Thyroid gland (tissue), 4 donors: ENCODE measurements around the gene POLR3GL. TPM values are rescaled to one million over a fixed set of nuclear protein-coding genes. Genes with fewer than 3 reads are reported as not detected.
A peak's percentile ranks its signal among the peaks of the same experiment; 100 is the strongest.

Source experiments
- DNase-seq, 2 donors: peaks; one replicate each; pipeline ENCODE4 v3.0.0-alpha.2; 2019
- H3K27ac ChIP-seq, 3 donors: fragments of 200-600 bp; sonication (generic); 1 replicate in 2 of 3; 2 replicates in 1 of 3; pipeline ENCODE4 v1.5.1; 2016 to 2019; ENCODE audit warnings: mild to moderate bottlenecking in 1 of 3, moderate library complexity in 1 of 3
- H3K27me3 ChIP-seq: fragments of 200-600 bp; sonication (generic); one replicate; pipeline ENCODE4 v1.5.1; 2019
- H3K36me3 ChIP-seq, 2 donors: fragments of 200-600 bp; sonication (generic); one replicate each; pipeline ENCODE4 v1.5.1; 2016 to 2019
- H3K4me1 ChIP-seq, 2 donors: fragments of 200-600 bp; sonication (generic); one replicate each; pipeline ENCODE4 v1.5.1; 2017 to 2019
- H3K4me3 ChIP-seq, 3 donors: fragments of 200-600 bp; sonication (generic); replicated peaks in 1 of 3; 1 replicate in 2 of 3; 2 replicates in 1 of 3; pipeline ENCODE4 v1.5.1; 2016; ENCODE audit warnings: mild to moderate bottlenecking in 1 of 3
- H3K9me3 ChIP-seq: fragments of 200-600 bp; sonication (generic); one replicate; pipeline ENCODE4 v1.5.1; 2017
- CTCF ChIP-seq, 6 experiments: fragments of 200-600 bp in 3 of 6; fragments of 450-650 bp in 3 of 6; sonication (generic) in 3 of 6; IDR thresholded peaks; one replicate each; pipeline ENCODE4 v1.5.1; 2016 to 2019; ENCODE audit warnings: antibody characterized with exemption in 6 of 6, mild to moderate bottlenecking in 2 of 6, inconsistent platforms in 1 of 6, moderate library complexity in 1 of 6
- POLR2A ChIP-seq, 2 donors: fragments of 450-650 bp; IDR thresholded peaks; one replicate each; pipeline ENCODE4 v1.6.1; 2017; ENCODE audit warnings: antibody characterized with exemption in 2 of 2, mild to moderate bottlenecking in 2 of 2, moderate library complexity in 1 of 2
- WGBS, 2 donors: methylation state at CpG; one replicate each; pipeline ENCODE4 v1.1.5; 2017; 5-methylcytosine and 5-hydroxymethylcytosine counted together
- intact Hi-C: fragments of 100-400 bp; cut with DNase I; formaldehyde crosslinking; loops from one replicate; pipeline ENCODE4 v1.15.1; 2023
- total RNA-seq, 4 donors: library from RNA; depleted of rRNA; stranded (reverse); fragments of >200 nt; gene quantifications; one replicate each; pipeline ENCODE4 v1.2.3, GENCODE V29; 2016

The POLR3GL gene, protein sequence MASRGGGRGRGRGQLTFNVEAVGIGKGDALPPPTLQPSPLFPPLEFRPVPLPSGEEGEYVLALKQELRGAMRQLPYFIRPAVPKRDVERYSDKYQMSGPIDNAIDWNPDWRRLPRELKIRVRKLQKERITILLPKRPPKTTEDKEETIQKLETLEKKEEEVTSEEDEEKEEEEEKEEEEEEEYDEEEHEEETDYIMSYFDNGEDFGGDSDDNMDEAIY
- total RNA-seq = 10 to 100 TPM; 12.5 to 36.4 (median 22.7) TPM

- DNase-seq = peak; percentile 99 to 100
- H3K36me3 ChIP-seq = no peaks in the 10 kb centered on the region
- H3K27ac ChIP-seq = peak within 1 kb of the TSS; percentile 75 to 98 (median 87)
- H3K9me3 ChIP-seq = no peaks in the 10 kb centered on the region
- peak within 1 kb of the TSS; percentile 15 to 57 (median 48) for H3K4me3 ChIP-seq
- peaks cover 18 to 32% of the 10 kb centered on the region in 2 donors for H3K4me1 ChIP-seq
- intact Hi-C loops = loop anchor here (10.0 kb wide), 1 partner anchor 50 kb away; no protein-coding TSS in a partner anchor
- no peaks in the 10 kb centered on the region for H3K27me3 ChIP-seq
- no peak for TF ChIP-seq CTCF (IDR thresholded peaks at IDR 0.05)
- peak in 1 of 2 donors; percentile 98 for TF ChIP-seq POLR2A (IDR thresholded peaks at IDR 0.05)
- WGBS, 2 donors = 2% methylated on average over 31 to 37 of the region's 37 CpGs
Measured at GRCh38 chr1:145964328-145965118, at the start of gene POLR3GL, which contains the start of gene ANKRD34A. Gene POLR3GL (plus strand): TSS chr1:145964690. CDS start chr1:145974866, 10,176 bp downstream. Gene ANKRD34A (minus strand): TSS chr1:145964575. CDS start chr1:145961759, 2,816 bp downstream.

DNA sequence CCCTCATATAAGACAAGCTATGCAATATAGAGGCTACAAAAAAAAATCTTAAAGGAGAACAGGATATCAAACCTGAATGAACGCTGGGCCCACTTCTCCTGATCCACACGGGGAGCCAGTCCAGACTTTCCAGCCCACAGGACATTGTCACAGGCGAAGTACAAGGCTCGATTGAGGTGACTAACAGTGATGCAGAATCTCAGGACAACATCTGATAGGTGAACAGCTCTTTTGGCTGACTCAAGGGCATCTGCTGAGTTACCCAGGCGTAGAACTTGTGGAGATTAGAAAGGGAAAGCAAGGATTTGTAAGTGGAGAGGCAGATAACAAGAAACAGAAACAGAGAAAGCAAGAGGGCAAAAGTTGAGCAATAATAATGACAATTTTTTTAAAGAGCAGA is 47.7 kb upstream of the POLR3GL start:
- 80 to 83% methylated on average over 5 of the region's 5 CpGs for WGBS, 2 donors

GRCh38 chr1:145917595-145917994 is 46.9 kb upstream of the POLR3GL start:
- H3K27me3 ChIP-seq = no peaks in the 10 kb centered on the region
- no peak for TF ChIP-seq CTCF (IDR thresholded peaks at IDR 0.05)
- no peak for TF ChIP-seq POLR2A (IDR thresholded peaks at IDR 0.05)
- peaks cover 0 to 11% of the 10 kb centered on the region in 2 donors for H3K36me3 ChIP-seq
- peak overlapping the region in 2 of 3 donors; percentile 94 to 96 for H3K27ac ChIP-seq
- peak overlapping the region in 2 of 3 donors; percentile 80 to 88 for H3K4me3 ChIP-seq
- DNase-seq = no peak
- H3K9me3 ChIP-seq = no peaks in the 10 kb centered on the region
- intact Hi-C loops = loop anchor here (5.0 kb wide), 1 partner anchor 40 kb away; the partner anchor contains the start of gene LIX1L
- WGBS, 2 donors = 73 to 83% methylated on average over 5 of the region's 5 CpGs
- H3K4me1 ChIP-seq = peaks cover 17 to 19% of the 10 kb centered on the region in 2 donors

More for the DNA sequence above, 47.7 kb upstream of the POLR3GL start:
- DNase-seq = no peak
- TF ChIP-seq POLR2A (IDR thresholded peaks at IDR 0.05) = no peak
- no peak for TF ChIP-seq CTCF (IDR thresholded peaks at IDR 0.05)
- H3K27ac ChIP-seq = no peak overlapping the region
- H3K36me3 ChIP-seq = peaks cover 5 to 17% of the 10 kb centered on the region in 2 donors
- intact Hi-C loops = loop anchor here (5.0 kb wide), 1 partner anchor 41 kb away; the partner anchor contains the start of gene LIX1L
- H3K4me3 ChIP-seq = no peak overlapping the region
- H3K27me3 ChIP-seq = no peaks in the 10 kb centered on the region
- no peaks in the 10 kb centered on the region for H3K9me3 ChIP-seq
- H3K4me1 ChIP-seq = peaks cover 17 to 19% of the 10 kb centered on the region in 2 donors

GRCh38 chr1:145918144-145918991 is 46.1 kb upstream of the POLR3GL start, which contains the start of gene PEX11B:
Gene PEX11B (minus strand): TSS chr1:145918717. CDS start chr1:145918688, 29 bp downstream.
- Histone ChIP-seq H3K36me3 (peaks cover 0 to 11% of the 10 kb centered on the region in 2 donors), H3K27me3 (no peaks in the 10 kb centered on the region), H3K4me3 (peak within 1 kb of the TSS; percentile 33 to 88 (median 80)), H3K9me3 (no peaks in the 10 kb centered on the region), H3K4me1 (peaks cover 17 to 19% of the 10 kb centered on the region in 2 donors), H3K27ac (peak within 1 kb of the TSS; percentile 48 to 96 (median 94))
- DNase-seq = peak; percentile 91 to 92
- intact Hi-C loops = loop anchor here (5.0 kb wide), 1 partner anchor 39 kb away; the partner anchor contains the start of gene LIX1L
- WGBS, 2 donors = 0 to 2% methylated on average over 19 to 43 of the region's 51 CpGs
- peak in 1 of 2 donors; percentile 66 for TF ChIP-seq POLR2A (IDR thresholded peaks at IDR 0.05)
- TF ChIP-seq CTCF (IDR thresholded peaks at IDR 0.05) = no peak
